SK-N-SH (cell line): ENCODE data around the gene LTBR. TPM values are rescaled to one million over a fixed set of nuclear protein-coding genes. Genes with fewer than 3 reads are reported as not detected.

Experiments used
- CTCF ChIA-PET: fragments of 300-600, 350-600 bp; formaldehyde crosslinking; extraction: SDS; loops from one replicate; lab custom pipeline; 2021; lab: Yijun Ruan, JAX
- POLR2A ChIA-PET: fragments of 350-600 bp; sonication (Branson Sonifier 250); formaldehyde crosslinking; extraction: SDS; loops from one replicate; lab custom pipeline; 2020; ENCODE audit warnings: antibody characterized with exemption, inconsistent platforms; lab: Yijun Ruan, JAX
- DNase-seq: peaks from one replicate; pipeline ENCODE4 v3.0.0; 2012
- H2AFZ ChIP-seq: fragments of 200-600 bp; sonication (generic); 2 replicates; pipeline ENCODE4 v1.8.1; 2016; ENCODE audit warnings: antibody characterized with exemption, mild to moderate bottlenecking, low read depth
- H3F3A ChIP-seq: fragments of 200-600 bp; sonication (generic); replicated peaks from 2 replicates; pipeline ENCODE3; 2016; ENCODE audit warnings: antibody characterized with exemption, mild to moderate bottlenecking; ENCODE audit not compliant: insufficient read depth
- H3K27ac ChIP-seq, 2 experiments: fragments of 200-500 bp in 1 of 2; fragments of 200-600 bp in 1 of 2; sonication (Bioruptor generic) in 1 of 2; sonication (generic), shearing (Covaris generic) in 1 of 2; 2 replicates each; pipeline versions ENCODE4 v1.5.1 to v1.6.1; 2014 to 2016; ENCODE audit warnings: low read depth in 2 of 2, inconsistent platforms in 1 of 2, low read length in 1 of 2, mild to moderate bottlenecking in 1 of 2, mixed read lengths in 1 of 2
- H3K27me3 ChIP-seq: fragments of 200-600 bp; sonication (generic), shearing (Covaris generic); 2 replicates; pipeline ENCODE4 v1.6.1; 2016; ENCODE audit warnings: mixed run types; ENCODE audit not compliant: insufficient read depth
- H3K36me3 ChIP-seq, 2 experiments: fragments of 200-500 bp in 1 of 2; fragments of 200-600 bp in 1 of 2; sonication (Bioruptor generic) in 1 of 2; sonication (generic) in 1 of 2; replicated peaks in 1 of 2; 2 replicates each; pipeline versions ENCODE3 to v1.5.1; 2014 to 2016; ENCODE audit warnings: low read length in 1 of 2, mild to moderate bottlenecking in 1 of 2; ENCODE audit not compliant: insufficient read depth in 2 of 2, control insufficient read depth in 1 of 2
- H3K4me1 ChIP-seq, 2 experiments: fragments of 200-500 bp in 1 of 2; fragments of 200-600 bp in 1 of 2; sonication (Bioruptor generic) in 1 of 2; sonication (generic), shearing (Covaris generic) in 1 of 2; 2 replicates each; pipeline versions ENCODE4 v1.5.1 to v1.6.1; 2014 to 2016; ENCODE audit warnings: low read depth in 1 of 2, low read length in 1 of 2, mixed run types in 1 of 2; ENCODE audit not compliant: insufficient read depth in 2 of 2, control insufficient read depth in 1 of 2
- H3K4me2 ChIP-seq: fragments of 200-600 bp; sonication (generic), shearing (Covaris generic); 2 replicates; pipeline ENCODE4 v1.6.1; 2017; ENCODE audit warnings: mixed run types
- H3K4me3 ChIP-seq, 2 experiments: fragments of 200-500 bp in 1 of 2; fragments of 200-600 bp in 1 of 2; sonication (Bioruptor generic) in 1 of 2; sonication (generic), shearing (Covaris generic) in 1 of 2; 2 replicates each; pipeline versions ENCODE4 v1.5.1 to v1.8.1; 2014 to 2016; ENCODE audit warnings: low read depth in 2 of 2, inconsistent platforms in 1 of 2, low read length in 1 of 2, mild to moderate bottlenecking in 1 of 2, mixed read lengths in 1 of 2, moderate library complexity in 1 of 2
- H3K79me2 ChIP-seq: fragments of 200-600 bp; sonication (generic); 2 replicates; pipeline ENCODE4 v1.8.1; 2017; ENCODE audit warnings: mild to moderate bottlenecking; ENCODE audit not compliant: insufficient read depth
- H3K9ac ChIP-seq: fragments of 200-600 bp; sonication (generic); 2 replicates; pipeline ENCODE4 v1.6.1; 2017; ENCODE audit warnings: mixed run types
- H3K9me2 ChIP-seq: fragments of 200-600 bp; sonication (generic); 2 replicates; pipeline ENCODE4 v1.6.1; 2017; ENCODE audit warnings: mixed run types
- H3K9me3 ChIP-seq: fragments of 200-600 bp; sonication (generic); 2 replicates; pipeline ENCODE4 v1.6.1; 2017; ENCODE audit warnings: mixed run types, mild to moderate bottlenecking, moderate library complexity
- H4K20me1 ChIP-seq: fragments of 200-600 bp; sonication (generic); 2 replicates; pipeline ENCODE4 v1.6.1; 2017; ENCODE audit warnings: mild to moderate bottlenecking, mixed run types; ENCODE audit not compliant: insufficient read depth
- EZH2phosphoT487 ChIP-seq: fragments of 200-600 bp; sonication (generic); IDR thresholded peaks from 2 replicates; pipeline ENCODE4 v1.6.1; 2017; ENCODE audit warnings: low read depth, mixed run types, mild to moderate bottlenecking, antibody characterized with exemption, moderate library complexity, borderline replicate concordance
- FOSL2 ChIP-seq: IDR thresholded peaks from 2 replicates; pipeline ENCODE4 v1.4.0; 2012; ENCODE audit warnings: low read depth, mild to moderate bottlenecking, moderate library complexity, borderline replicate concordance
- MXI1 ChIP-seq: IDR thresholded peaks from 2 replicates; pipeline ENCODE4 v1.6.1; 2012; ENCODE audit warnings: mild to moderate bottlenecking, low read depth, low read length, improper control_type of control experiment
- NFIC ChIP-seq: IDR thresholded peaks from 2 replicates; pipeline ENCODE4 v1.4.0; 2012; ENCODE audit warnings: borderline replicate concordance
- RCOR1 ChIP-seq: fragments of 150-350 bp; IDR thresholded peaks from 2 replicates; pipeline ENCODE4 v1.6.1; 2017; ENCODE audit warnings: antibody characterized with exemption, low read length
- RFX5 ChIP-seq: IDR thresholded peaks from 2 replicates; pipeline ENCODE4 v1.6.1; 2012; ENCODE audit warnings: mild to moderate bottlenecking, improper control_type of control experiment, low read length
- SMC3 ChIP-seq: IDR thresholded peaks from 2 replicates; pipeline ENCODE4 v1.6.1; 2012; ENCODE audit warnings: low read depth, low read length, improper control_type of control experiment
- TEAD4 ChIP-seq: IDR thresholded peaks from 2 replicates; pipeline ENCODE4 v1.4.0; 2012; ENCODE audit warnings: mild to moderate bottlenecking, borderline replicate concordance; ENCODE audit not compliant: insufficient read depth
- YY1 ChIP-seq: IDR thresholded peaks from 2 replicates; pipeline ENCODE4 v1.4.0; 2012; ENCODE audit warnings: low read depth, mild to moderate bottlenecking
- WGBS: methylation state at CpG from one replicate; pipeline ENCODE4 v1.1.6; 2017; ENCODE audit warnings: low lambda C conversion rate; 5-methylcytosine and 5-hydroxymethylcytosine counted together
- polyA plus RNA-seq, 3 experiments: library from polyadenylated mRNA; depleted of rRNA; stranded (reverse); fragments of >200 nt; gene quantifications; 2 replicates each; pipeline ENCODE4 v1.2.3, GENCODE V29; 2012
- TF ChIP-seq, protein P1 (sequence below): IDR thresholded peaks from 2 replicates; pipeline ENCODE4; 2012
- TF ChIP-seq, protein P2 (sequence below): IDR thresholded peaks from 2 replicates; pipeline ENCODE4 v1.4.0; 2012; ENCODE audit warnings: low read depth, borderline replicate concordance
- TF ChIP-seq, protein P3 (sequence below): IDR thresholded peaks from 2 replicates; pipeline ENCODE4 v1.6.1; 2012; ENCODE audit warnings: mild to moderate bottlenecking, low read depth, low read length, moderate library complexity

Gene LTBR
- polyA plus RNA-seq, 1 of the 3 experiments (the other 2 are of a cell fraction) = 0.12 TPM

DNA sequence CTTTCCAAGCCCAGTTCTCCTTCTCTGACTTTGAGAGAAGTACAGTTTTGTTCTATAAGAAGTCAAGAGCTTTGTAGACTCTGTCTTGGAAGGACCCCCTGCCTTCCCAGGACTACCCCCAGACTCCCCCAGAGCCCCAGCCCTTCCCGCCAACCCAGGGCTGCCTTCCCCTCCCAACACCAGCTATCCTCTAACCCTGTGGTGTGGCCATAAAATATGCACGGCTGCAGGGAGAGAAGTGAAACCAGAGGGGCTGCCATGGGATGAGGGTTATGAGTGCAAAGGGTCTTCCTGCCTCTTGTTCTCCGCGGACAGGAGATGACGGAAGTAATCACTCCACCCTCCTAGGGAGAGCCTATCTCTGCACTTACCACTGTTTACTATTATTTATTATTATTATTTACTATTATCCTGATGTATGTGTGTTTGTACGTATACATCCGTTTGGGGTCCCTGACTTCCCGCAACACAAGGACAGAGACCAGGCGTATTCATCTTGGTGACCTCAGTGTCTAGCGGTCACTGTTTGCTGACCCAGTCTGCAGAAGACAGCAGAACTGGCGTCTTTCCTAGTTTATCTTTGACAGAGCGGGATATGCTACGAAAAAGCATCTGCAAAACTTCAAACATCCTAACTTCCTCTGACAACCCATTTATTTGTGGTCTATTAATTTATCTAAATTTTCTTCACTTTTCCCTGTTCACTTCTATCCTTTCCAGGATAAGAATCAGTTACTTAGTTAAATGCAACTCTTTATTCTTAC, 5.1 kb upstream of the LTBR start:
- Histone ChIP-seq H3K4me1 (peaks cover 7 to 12% of the 10 kb centered on the region in 2 experiments; a peak in 3 of 4 replicates), H3F3A (no peaks in the 10 kb centered on the region), H3K36me3 (no peaks in the 10 kb centered on the region), H4K20me1 (no peaks in the 10 kb centered on the region), H3K4me2 (no peak overlapping the region), H2AFZ (no peak overlapping the region), H3K4me3 (no peak overlapping the region), H3K27ac (no peak overlapping the region), H3K9me3 (no peaks in the 10 kb centered on the region), H3K79me2 (no peaks in the 10 kb centered on the region), H3K27me3 (no peaks in the 10 kb centered on the region), H3K9me2 (no peaks in the 10 kb centered on the region)
- POLR2A ChIA-PET = no interaction called here
- 94% methylated on average over 13 of the region's 13 CpGs for WGBS
- CTCF ChIA-PET = no interaction called here
- TF ChIP-seq NFIC = no peak
- no peak for TF ChIP-seq TEAD4
- TF ChIP-seq, protein P1, sequence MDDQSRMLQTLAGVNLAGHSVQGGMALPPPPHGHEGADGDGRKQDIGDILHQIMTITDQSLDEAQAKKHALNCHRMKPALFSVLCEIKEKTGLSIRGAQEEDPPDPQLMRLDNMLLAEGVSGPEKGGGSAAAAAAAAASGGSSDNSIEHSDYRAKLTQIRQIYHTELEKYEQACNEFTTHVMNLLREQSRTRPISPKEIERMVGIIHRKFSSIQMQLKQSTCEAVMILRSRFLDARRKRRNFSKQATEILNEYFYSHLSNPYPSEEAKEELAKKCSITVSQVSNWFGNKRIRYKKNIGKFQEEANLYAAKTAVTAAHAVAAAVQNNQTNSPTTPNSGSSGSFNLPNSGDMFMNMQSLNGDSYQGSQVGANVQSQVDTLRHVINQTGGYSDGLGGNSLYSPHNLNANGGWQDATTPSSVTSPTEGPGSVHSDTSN = no peak
- no peak for TF ChIP-seq SMC3
- TF ChIP-seq, protein P2, sequence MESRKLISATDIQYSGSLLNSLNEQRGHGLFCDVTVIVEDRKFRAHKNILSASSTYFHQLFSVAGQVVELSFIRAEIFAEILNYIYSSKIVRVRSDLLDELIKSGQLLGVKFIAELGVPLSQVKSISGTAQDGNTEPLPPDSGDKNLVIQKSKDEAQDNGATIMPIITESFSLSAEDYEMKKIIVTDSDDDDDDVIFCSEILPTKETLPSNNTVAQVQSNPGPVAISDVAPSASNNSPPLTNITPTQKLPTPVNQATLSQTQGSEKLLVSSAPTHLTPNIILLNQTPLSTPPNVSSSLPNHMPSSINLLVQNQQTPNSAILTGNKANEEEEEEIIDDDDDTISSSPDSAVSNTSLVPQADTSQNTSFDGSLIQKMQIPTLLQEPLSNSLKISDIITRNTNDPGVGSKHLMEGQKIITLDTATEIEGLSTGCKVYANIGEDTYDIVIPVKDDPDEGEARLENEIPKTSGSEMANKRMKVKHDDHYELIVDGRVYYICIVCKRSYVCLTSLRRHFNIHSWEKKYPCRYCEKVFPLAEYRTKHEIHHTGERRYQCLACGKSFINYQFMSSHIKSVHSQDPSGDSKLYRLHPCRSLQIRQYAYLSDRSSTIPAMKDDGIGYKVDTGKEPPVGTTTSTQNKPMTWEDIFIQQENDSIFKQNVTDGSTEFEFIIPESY = no peak
- no peak for TF ChIP-seq EZH2phosphoT487
- no peak for TF ChIP-seq YY1
- no peak for TF ChIP-seq RCOR1
- TF ChIP-seq FOSL2 = no peak
- no peak for TF ChIP-seq RFX5
- TF ChIP-seq, protein P3, sequence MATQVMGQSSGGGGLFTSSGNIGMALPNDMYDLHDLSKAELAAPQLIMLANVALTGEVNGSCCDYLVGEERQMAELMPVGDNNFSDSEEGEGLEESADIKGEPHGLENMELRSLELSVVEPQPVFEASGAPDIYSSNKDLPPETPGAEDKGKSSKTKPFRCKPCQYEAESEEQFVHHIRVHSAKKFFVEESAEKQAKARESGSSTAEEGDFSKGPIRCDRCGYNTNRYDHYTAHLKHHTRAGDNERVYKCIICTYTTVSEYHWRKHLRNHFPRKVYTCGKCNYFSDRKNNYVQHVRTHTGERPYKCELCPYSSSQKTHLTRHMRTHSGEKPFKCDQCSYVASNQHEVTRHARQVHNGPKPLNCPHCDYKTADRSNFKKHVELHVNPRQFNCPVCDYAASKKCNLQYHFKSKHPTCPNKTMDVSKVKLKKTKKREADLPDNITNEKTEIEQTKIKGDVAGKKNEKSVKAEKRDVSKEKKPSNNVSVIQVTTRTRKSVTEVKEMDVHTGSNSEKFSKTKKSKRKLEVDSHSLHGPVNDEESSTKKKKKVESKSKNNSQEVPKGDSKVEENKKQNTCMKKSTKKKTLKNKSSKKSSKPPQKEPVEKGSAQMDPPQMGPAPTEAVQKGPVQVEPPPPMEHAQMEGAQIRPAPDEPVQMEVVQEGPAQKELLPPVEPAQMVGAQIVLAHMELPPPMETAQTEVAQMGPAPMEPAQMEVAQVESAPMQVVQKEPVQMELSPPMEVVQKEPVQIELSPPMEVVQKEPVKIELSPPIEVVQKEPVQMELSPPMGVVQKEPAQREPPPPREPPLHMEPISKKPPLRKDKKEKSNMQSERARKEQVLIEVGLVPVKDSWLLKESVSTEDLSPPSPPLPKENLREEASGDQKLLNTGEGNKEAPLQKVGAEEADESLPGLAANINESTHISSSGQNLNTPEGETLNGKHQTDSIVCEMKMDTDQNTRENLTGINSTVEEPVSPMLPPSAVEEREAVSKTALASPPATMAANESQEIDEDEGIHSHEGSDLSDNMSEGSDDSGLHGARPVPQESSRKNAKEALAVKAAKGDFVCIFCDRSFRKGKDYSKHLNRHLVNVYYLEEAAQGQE = no peak
- TF ChIP-seq MXI1 = no peak
- TF ChIP-seq, all 33 proteins: peak for 0
- H3K9ac ChIP-seq = no peak overlapping the region
- no peak for DNase-seq
